CD4-positive, alpha-beta T cell treated with Interferon gamma for 1 hour (primary cell): Measurements from ENCODE around the gene GGT7.
"Not testable (repeated sequence)": the region's sequence is repeated elsewhere in the genome, so short reads cannot be mapped to it uniquely, and the experiment has no call there.

Source experiments
- DNase-seq: peaks from one replicate; pipeline ENCODE4 v3.0.0-alpha.2; 2020

The GGT7 gene

GRCh38 chr20:34843421-34843820, 29.2 kb downstream of the GGT7 start:
- no peak for DNase-seq

DNA sequence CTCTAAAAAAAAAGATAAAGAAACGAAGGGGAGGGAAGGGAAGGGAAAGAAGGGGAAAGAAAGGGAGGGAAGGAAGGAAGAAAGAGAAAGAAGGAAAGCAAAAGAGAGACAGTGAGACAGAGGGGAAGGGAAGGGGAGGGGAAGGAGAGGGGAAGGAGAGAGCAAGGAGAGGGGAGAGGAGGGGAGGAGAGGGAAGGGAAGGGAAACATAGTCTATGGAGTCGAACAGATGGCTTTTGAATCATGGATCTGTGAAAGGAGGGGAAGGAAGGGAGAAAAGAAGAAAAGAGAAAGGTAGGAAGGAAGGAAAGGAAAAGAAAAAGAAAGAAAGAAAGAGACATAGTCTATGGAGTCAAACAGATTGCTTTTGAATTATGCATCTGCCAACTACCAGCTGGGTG, 30.5 kb downstream of the GGT7 start:
- no peak for DNase-seq

GRCh38 chr20:34834459-34834893, 38.2 kb downstream of the GGT7 start:
- DNase-seq: no peak

DNA sequence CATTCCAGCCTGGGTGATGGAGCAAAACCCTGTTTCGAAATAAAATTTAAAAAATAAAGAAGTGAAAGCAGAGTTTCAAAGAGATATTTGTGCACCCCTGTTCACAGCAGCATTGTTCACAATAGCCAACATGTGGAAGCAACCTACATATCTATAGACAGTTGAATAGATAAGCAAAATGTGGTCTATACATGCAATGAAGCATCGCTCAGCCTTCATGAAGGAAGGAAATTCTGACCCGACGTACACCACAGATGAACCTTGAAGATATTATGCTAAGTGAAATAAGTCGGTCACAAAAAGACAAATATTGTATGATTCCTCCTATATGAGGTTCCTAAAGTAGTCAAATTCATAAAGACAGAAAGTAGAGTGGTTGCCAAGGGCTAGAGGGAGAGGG, 40.7 kb downstream of the GGT7 start:
- DNase-seq: no peak

- no peak for DNase-seq
These were observed 43.5 kb downstream of the GGT7 start for GRCh38 chr20:34829191-34829590.

GRCh38 chr20:34825530-34826362, 46.9 kb downstream of the GGT7 start, which contains the start of gene NCOA6:
Gene NCOA6 (minus strand): TSS chr20:34825651. CDS start chr20:34782355, 43,296 bp downstream.
- DNase-seq: peak; percentile 82

GRCh38 chr20:34824806-34825529, 47.7 kb downstream of the GGT7 start:
- peak; percentile 67 for DNase-seq

DNA sequence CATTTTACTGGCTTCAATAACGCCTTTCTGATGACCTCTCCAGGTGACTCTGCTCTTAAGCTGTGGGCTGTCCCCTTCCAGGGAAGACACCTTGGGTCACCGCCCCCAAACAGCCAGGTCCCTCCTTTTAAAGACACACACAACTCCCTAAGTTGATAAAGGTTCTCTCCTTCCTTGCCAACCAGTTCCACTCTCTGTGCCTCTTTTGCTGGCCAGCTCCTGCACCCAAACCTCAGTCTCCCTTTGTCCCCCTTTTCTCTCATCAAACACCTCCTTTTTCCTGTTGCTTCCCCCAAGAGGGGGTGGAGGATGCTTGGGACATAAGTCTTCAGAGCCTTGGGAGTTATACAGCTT, 48.2 kb downstream of the GGT7 start:
- peak; percentile 74 for DNase-seq

- DNase-seq: no peak
These were observed 48.6 kb downstream of the GGT7 start for GRCh38 chr20:34824026-34824425.

- DNase-seq: no peak
These were observed 51.7 kb downstream of the GGT7 start for GRCh38 chr20:34820805-34821578.

- no peak for DNase-seq
These were observed 54.9 kb downstream of the GGT7 start for GRCh38 chr20:34817801-34818200.

GRCh38 chr20:34817072-34817471, 55.6 kb downstream of the GGT7 start:
- no peak for DNase-seq

DNA sequence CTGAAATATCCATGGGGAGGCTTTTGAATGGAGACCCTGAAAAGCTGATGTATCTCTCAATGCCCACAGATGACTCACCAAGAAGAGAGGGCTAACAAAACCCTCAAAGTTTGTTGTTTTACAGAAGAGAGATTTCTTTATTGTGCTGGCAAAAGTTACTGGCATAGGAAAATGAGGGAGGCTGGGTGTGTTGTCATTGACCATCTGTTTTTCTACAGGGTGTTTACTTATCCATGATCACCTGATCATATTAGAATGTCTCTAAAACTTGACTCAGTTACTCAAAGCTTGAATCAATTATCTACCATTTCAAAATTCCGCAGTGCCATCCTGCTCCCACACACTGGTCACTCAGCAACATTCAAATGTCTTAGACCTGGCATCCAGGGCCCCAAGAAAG, 57.0 kb downstream of the GGT7 start:
- DNase-seq: no peak

GRCh38 chr20:34808583-34808982, 64.1 kb downstream of the GGT7 start:
- no peak for DNase-seq

DNA sequence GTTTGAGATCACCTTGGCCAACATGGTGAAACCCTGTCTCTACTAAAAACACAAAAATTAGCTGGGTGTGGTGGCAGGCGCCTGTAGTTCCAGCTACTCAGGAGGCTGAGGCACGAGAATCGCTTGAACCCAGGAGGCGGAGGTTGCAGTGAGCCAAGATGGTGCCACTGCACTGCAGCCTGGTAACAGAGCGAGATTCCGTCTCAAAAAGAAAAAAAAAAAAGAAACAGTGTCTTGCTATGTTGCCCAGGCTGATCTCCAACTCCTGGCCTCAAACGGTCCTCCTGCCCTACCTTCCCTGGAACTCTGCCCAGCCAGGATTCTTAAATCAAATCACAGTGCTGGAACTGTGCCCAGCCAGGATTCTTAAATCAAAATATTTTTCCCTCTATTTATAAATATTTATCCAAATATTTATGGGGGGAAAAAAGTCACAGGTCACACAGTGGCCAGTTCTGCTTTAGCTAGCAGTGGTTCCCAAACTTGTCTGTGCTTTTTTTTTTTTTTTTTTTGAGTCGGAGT, 64.7 kb downstream of the GGT7 start:
- not testable (repeated sequence) for DNase-seq

DNA sequence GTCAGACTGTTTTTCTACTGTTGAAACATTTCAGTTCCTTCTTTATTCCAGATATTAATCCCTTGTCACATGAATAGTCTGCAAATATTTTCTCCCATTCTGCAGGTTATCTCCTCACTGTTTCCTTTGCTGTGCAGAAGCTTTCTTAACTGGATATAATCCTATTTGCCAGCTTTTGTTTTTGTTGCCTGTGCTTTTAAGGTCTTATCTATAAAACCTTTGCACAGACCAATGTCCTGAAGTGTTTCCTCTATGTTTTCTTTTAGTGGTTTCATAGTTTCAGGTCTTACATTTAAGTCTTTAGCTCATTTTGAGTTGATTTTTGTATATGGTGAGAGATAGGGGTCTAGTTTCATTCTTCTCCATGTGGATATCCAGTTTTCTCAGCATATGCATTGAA, 66.4 kb downstream of the GGT7 start:
- DNase-seq: no peak

- DNase-seq: no peak
These were observed 73.8 kb downstream of the GGT7 start for GRCh38 chr20:34798871-34799270.

- no peak for DNase-seq
These were observed 74.3 kb downstream of the GGT7 start for GRCh38 chr20:34798328-34798727.

GRCh38 chr20:34797012-34797995, 75.4 kb downstream of the GGT7 start:
- no peak for DNase-seq
